Measurements from ENCODE around the gene SLC15A4.

SLC15A4 gene

DNA sequence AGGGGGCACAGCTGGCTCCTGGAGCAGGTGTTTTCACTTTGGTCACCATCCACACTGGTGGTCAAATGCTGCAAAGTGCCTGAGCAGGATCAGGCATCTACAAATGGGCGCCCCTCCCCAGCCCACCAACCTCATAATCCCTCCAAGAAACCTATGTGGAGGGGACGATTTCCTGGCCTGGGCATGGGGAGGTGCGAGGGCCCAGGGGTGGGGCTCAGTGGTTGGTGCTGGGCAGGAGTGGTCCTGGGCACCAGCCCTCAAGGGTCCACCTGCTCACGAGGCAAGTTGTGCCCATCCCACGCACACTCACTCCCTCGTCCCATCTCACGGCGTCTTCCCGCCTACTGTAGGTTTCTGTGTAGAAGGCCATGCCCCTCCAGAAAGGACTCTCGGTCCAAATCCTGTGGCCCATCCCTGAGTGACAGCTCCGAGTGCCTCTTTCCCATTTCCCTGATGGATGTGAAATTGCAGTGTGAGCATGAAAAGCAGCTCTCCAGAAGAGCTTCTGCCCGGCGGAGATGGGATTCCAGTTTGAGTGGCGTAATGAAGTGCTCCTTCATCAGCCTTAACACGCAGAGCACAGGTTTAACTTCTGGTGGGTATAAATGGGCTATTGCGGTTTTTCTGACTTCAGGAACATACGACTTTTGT is 36.9 kb downstream of the SLC15A4 start:
- no peak overlapping the region for H3K4me3 ChIP-seq (ENCODE audit: low read depth, low read length)
- TF ChIP-seq, protein P1, sequence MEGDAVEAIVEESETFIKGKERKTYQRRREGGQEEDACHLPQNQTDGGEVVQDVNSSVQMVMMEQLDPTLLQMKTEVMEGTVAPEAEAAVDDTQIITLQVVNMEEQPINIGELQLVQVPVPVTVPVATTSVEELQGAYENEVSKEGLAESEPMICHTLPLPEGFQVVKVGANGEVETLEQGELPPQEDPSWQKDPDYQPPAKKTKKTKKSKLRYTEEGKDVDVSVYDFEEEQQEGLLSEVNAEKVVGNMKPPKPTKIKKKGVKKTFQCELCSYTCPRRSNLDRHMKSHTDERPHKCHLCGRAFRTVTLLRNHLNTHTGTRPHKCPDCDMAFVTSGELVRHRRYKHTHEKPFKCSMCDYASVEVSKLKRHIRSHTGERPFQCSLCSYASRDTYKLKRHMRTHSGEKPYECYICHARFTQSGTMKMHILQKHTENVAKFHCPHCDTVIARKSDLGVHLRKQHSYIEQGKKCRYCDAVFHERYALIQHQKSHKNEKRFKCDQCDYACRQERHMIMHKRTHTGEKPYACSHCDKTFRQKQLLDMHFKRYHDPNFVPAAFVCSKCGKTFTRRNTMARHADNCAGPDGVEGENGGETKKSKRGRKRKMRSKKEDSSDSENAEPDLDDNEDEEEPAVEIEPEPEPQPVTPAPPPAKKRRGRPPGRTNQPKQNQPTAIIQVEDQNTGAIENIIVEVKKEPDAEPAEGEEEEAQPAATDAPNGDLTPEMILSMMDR (IDR thresholded peaks at IDR 0.05; ENCODE audit: borderline replicate concordance, insufficient read depth, low read depth, low read length), result no peak

- TF ChIP-seq, protein P1 (IDR thresholded peaks at IDR 0.05; ENCODE audit: borderline replicate concordance, insufficient read depth, low read depth, low read length), result no peak
- no peak overlapping the region for H3K4me3 ChIP-seq (ENCODE audit: low read depth, low read length)
Measured at GRCh38 chr12:128784030-128784760, 39.6 kb downstream of the SLC15A4 start.

GRCh38 chr12:128783129-128783574 is 40.6 kb downstream of the SLC15A4 start:
- no peak overlapping the region for H3K4me3 ChIP-seq (ENCODE audit: low read depth, low read length)
- TF ChIP-seq, protein P1 (IDR thresholded peaks at IDR 0.05; ENCODE audit: borderline replicate concordance, insufficient read depth, low read depth, low read length), result no peak

DNA sequence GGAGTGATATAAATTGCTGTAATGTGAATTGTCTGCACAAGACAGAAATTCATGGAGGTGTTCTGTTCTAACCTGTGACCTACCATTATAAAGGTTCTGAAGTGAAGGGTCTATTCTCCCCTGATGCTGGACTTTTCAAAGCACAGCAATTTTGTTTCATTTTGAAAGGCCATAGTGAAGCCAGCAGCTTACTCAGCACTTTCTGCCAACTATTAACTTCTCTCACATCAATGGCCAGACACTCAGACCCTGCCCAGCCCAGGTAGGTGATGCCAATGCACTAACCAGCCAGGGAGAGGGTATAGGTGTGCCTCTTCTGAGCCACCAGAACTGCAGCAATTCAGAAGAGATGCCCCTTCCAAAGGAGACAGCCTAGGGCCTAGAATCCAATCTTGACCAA is 43.9 kb downstream of the SLC15A4 start:
- TF ChIP-seq, protein P1 (IDR thresholded peaks at IDR 0.05; ENCODE audit: borderline replicate concordance, insufficient read depth, low read depth, low read length), result no peak
- no peak overlapping the region for H3K4me3 ChIP-seq (ENCODE audit: low read depth, low read length)

DNA sequence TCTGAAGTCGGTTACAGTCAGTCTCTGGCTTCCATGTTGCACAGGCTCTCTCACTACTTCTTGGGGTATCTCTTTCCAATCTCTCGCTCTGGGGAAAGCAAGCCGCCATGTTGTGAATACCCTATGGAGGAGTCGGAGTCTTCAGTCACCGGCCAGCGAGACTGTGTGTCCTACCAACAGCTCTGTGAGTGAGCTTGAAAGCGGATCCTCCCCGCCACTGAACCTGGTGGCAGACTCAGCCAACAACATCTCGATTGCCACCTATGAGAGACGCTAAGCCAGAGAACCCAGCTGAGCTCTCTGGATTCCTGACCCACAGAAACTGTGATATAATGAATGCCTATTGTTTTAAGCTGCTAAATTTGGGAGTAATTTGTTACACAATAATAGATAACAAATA is 51.5 kb downstream of the SLC15A4 start:
- no peak overlapping the region for H3K4me3 ChIP-seq (ENCODE audit: low read depth, low read length)
- TF ChIP-seq, protein P1 (IDR thresholded peaks at IDR 0.05; ENCODE audit: borderline replicate concordance, insufficient read depth, low read depth, low read length), result no peak

DNA sequence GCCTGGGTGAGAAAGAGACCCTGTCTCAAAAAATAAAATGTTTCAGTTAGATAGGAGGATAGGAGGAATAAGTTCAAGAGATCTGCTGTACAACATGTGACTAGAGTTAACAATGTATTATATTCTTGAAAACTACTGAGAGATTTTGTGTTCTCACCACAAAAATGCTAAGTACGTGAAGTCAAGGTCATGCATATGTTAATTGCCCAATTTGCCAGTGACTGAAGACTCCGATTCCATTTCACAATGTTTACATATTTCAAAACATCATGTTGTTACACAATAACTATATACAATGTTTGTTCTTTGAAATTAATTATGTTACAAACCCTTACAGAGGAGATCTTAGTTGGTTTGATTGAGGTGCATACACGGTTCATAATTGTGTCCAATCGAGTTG is 52.1 kb downstream of the SLC15A4 start:
- no peak overlapping the region for H3K4me3 ChIP-seq (ENCODE audit: low read depth, low read length)
- TF ChIP-seq, protein P1 (IDR thresholded peaks at IDR 0.05; ENCODE audit: borderline replicate concordance, insufficient read depth, low read depth, low read length), result no peak

GRCh38 chr12:128767518-128767917 is 56.2 kb downstream of the SLC15A4 start:
- no peak overlapping the region for H3K4me3 ChIP-seq (ENCODE audit: low read depth, low read length)
- TF ChIP-seq, protein P1 (IDR thresholded peaks at IDR 0.05; ENCODE audit: borderline replicate concordance, insufficient read depth, low read depth, low read length), result no peak
